H9 (cell line): ENCODE measurements around the gene EXPH5. TPM values are rescaled to one million over a fixed set of nuclear protein-coding genes. Genes with fewer than 3 reads are reported as not detected.

Experiments
- DNase-seq: peaks from one replicate; pipeline ENCODE4 v3.0.0-alpha.2; 2017
- H2AFZ ChIP-seq: one replicate; pipeline ENCODE4 v1.6.1; 2013; ENCODE audit warnings: mild to moderate bottlenecking, low read length, control low read depth, moderate library complexity
- H2AK5ac ChIP-seq: 2 replicates; pipeline ENCODE4 v1.6.1; 2013; ENCODE audit warnings: low read length, control low read depth, mixed read lengths; ENCODE audit not compliant: insufficient read length
- H2BK120ac ChIP-seq: one replicate; pipeline ENCODE4 v1.6.1; 2013; ENCODE audit warnings: low read depth, mild to moderate bottlenecking, low read length, control low read depth, inconsistent platforms; ENCODE audit not compliant: poor library complexity, severe bottlenecking
- H2BK12ac ChIP-seq: 2 replicates; pipeline ENCODE4 v1.6.1; 2013; ENCODE audit warnings: low read length, control low read depth, mixed read lengths, low read depth; ENCODE audit not compliant: insufficient read length
- H2BK15ac ChIP-seq: 2 replicates; pipeline ENCODE4 v1.6.1; 2013; ENCODE audit warnings: low read depth, low read length, control low read depth
- H2BK20ac ChIP-seq: one replicate; pipeline ENCODE4 v1.6.1; 2013; ENCODE audit warnings: low read depth, mild to moderate bottlenecking, low read length, control low read depth, inconsistent platforms; ENCODE audit not compliant: poor library complexity, severe bottlenecking
- H2BK5ac ChIP-seq: 2 replicates; pipeline ENCODE4 v1.6.1; 2013; ENCODE audit warnings: low read length, control low read depth, mixed read lengths; ENCODE audit not compliant: insufficient read length
- H3K14ac ChIP-seq: 2 replicates; pipeline ENCODE4 v1.6.1; 2013; ENCODE audit warnings: low read length, control low read depth; ENCODE audit not compliant: insufficient read depth
- H3K18ac ChIP-seq: 2 replicates; pipeline ENCODE4 v1.6.1; 2013; ENCODE audit warnings: low read depth, mild to moderate bottlenecking, mixed read lengths, low read length, control low read depth; ENCODE audit not compliant: insufficient read length
- H3K23ac ChIP-seq: 2 replicates; pipeline ENCODE4 v1.6.1; 2013; ENCODE audit warnings: low read length, control low read depth, mixed read lengths, low read depth; ENCODE audit not compliant: insufficient read length
- H3K23me2 ChIP-seq: 2 replicates; pipeline ENCODE4 v1.6.1; 2013; ENCODE audit warnings: low read depth, mild to moderate bottlenecking, mixed read lengths, low read length, control low read depth; ENCODE audit not compliant: insufficient read length, poor library complexity, severe bottlenecking
- H3K27ac ChIP-seq: 2 replicates; pipeline ENCODE4 v1.5.1; 2013; ENCODE audit warnings: low read length, control low read depth, mixed read lengths, low read depth; ENCODE audit not compliant: insufficient read length
- H3K27me3 ChIP-seq: 2 replicates; pipeline ENCODE4 v1.6.1; 2013; ENCODE audit warnings: low read length, control low read depth, inconsistent platforms; ENCODE audit not compliant: insufficient read depth
- H3K4ac ChIP-seq: 2 replicates; pipeline ENCODE4 v1.6.1; 2013; ENCODE audit warnings: low read depth, mild to moderate bottlenecking, control low read depth, inconsistent platforms, low read length, moderate library complexity
- H3K4me1 ChIP-seq: 2 replicates; pipeline ENCODE4 v1.6.1; 2013; ENCODE audit warnings: low read length, control low read depth, inconsistent platforms; ENCODE audit not compliant: insufficient read depth
- H3K4me2 ChIP-seq: 2 replicates; pipeline ENCODE4 v1.6.1; 2013; ENCODE audit warnings: low read length, control low read depth, mixed read lengths; ENCODE audit not compliant: insufficient read length, insufficient read depth
- H3K56ac ChIP-seq: 2 replicates; pipeline ENCODE4 v1.6.1; 2013; ENCODE audit warnings: low read depth, mild to moderate bottlenecking, mixed read lengths, low read length, control low read depth; ENCODE audit not compliant: insufficient read length
- H3K79me1 ChIP-seq: 2 replicates; pipeline ENCODE4 v1.6.1; 2013; ENCODE audit warnings: low read depth, mild to moderate bottlenecking, moderate library complexity, low read length, control low read depth, inconsistent platforms; ENCODE audit not compliant: insufficient read depth, poor library complexity, severe bottlenecking
- H3K79me2 ChIP-seq: 2 replicates; pipeline ENCODE4 v1.6.1; 2013; ENCODE audit warnings: low read length, control low read depth, inconsistent platforms; ENCODE audit not compliant: insufficient read depth
- H3K9ac ChIP-seq: 2 replicates; pipeline ENCODE4 v1.6.1; 2013; ENCODE audit warnings: low read length, control low read depth, mixed read lengths; ENCODE audit not compliant: insufficient read length; ENCODE audit errors: extremely low read depth
- H3K9me3 ChIP-seq: one replicate; pipeline ENCODE4 v1.6.1; 2013; ENCODE audit warnings: low read depth, low read length, inconsistent platforms; ENCODE audit not compliant: control insufficient read depth
- H3T11ph ChIP-seq: one replicate; pipeline ENCODE4 v1.6.1; 2013; ENCODE audit warnings: mild to moderate bottlenecking, low read length, control low read depth, inconsistent platforms
- H4K20me1 ChIP-seq: one replicate; pipeline ENCODE4 v1.6.1; 2013; ENCODE audit not compliant: control insufficient read depth, insufficient read length, insufficient read depth
- H4K5ac ChIP-seq: 2 replicates; pipeline ENCODE4 v1.6.1; 2013; ENCODE audit warnings: low read depth, mild to moderate bottlenecking, mixed read lengths, low read length, control low read depth; ENCODE audit not compliant: insufficient read length
- H4K8ac ChIP-seq: replicated peaks from 2 replicates; pipeline ENCODE4 v1.6.1; 2013; ENCODE audit warnings: low read length, control low read depth, mixed read lengths, low read depth; ENCODE audit not compliant: insufficient read length
- H4K91ac ChIP-seq: 2 replicates; pipeline ENCODE4 v1.6.1; 2013; ENCODE audit warnings: low read depth, mild to moderate bottlenecking, moderate library complexity, mixed read lengths, low read length, control low read depth; ENCODE audit not compliant: insufficient read length
- H3K27ac Mint-ChIP-seq, 3 experiments: 2 replicates in 2 of 3; 3 replicates in 1 of 3; pipeline ENCODE4 v1.8.0; 2020 to 2021; ENCODE audit warnings: mixed read lengths in 3 of 3, mild to moderate bottlenecking in 1 of 3, moderate library complexity in 1 of 3
- H3K27me3 Mint-ChIP-seq: 2 replicates; pipeline ENCODE4 v1.8.0; 2021; ENCODE audit warnings: low read depth, mild to moderate bottlenecking, moderate library complexity, mixed read lengths
- H3K36me3 Mint-ChIP-seq, 3 experiments: 2 replicates in 2 of 3; 3 replicates in 1 of 3; pipeline ENCODE4 v1.8.0; 2020 to 2021; ENCODE audit warnings: low read depth in 3 of 3, mixed read lengths in 3 of 3; ENCODE audit not compliant: insufficient read depth in 1 of 3
- H3K4me1 Mint-ChIP-seq, 2 experiments: 2 replicates each; pipeline ENCODE4 v1.8.0; 2020; ENCODE audit warnings: mixed read lengths in 2 of 2
- H3K4me3 Mint-ChIP-seq, 2 experiments: 2 replicates in 1 of 2; 3 replicates in 1 of 2; pipeline ENCODE4 v1.8.0; 2020 to 2021; ENCODE audit warnings: mild to moderate bottlenecking in 2 of 2, mixed read lengths in 2 of 2, moderate library complexity in 1 of 2
- H3K9me3 Mint-ChIP-seq, 2 experiments: 2 replicates in 1 of 2; 3 replicates in 1 of 2; pipeline ENCODE4 v1.8.0; 2020; ENCODE audit warnings: mild to moderate bottlenecking in 2 of 2, mixed read lengths in 2 of 2, moderate library complexity in 1 of 2
- WGBS: extraction: QIAGEN DNeasy Blood & Tissue Kit; methylation state at CpG from one replicate; pipeline ENCODE4 v1.1.7; 2013; ENCODE audit warnings: missing lambda C conversion rate, low lambda C conversion rate, mixed read lengths; ENCODE audit not compliant: insufficient read length; ENCODE audit errors: extremely low coverage; 5-methylcytosine and 5-hydroxymethylcytosine counted together
- total RNA-seq: library from RNA; stranded (reverse); gene quantifications from 2 replicates; pipeline ENCODE4 v1.2.1, GENCODE V29; 2021
- TF ChIP-seq, protein P1 (sequence below): fragments of 200-600 bp; sonication (generic); conservative IDR thresholded peaks from 3 replicates; pipeline ENCODE4 v1.8.0; 2021; ENCODE audit warnings: antibody characterized with exemption, mild to moderate bottlenecking

EXPH5 gene
- total RNA-seq, 1 experiment from 2014 or later: 3.1 TPM

GRCh38 chr11:108580645-108581044, 12.9 kb downstream of the EXPH5 start:
- H2BK120ac ChIP-seq: no peak overlapping the region
- no peaks in the 10 kb centered on the region for H3K27me3 ChIP-seq
- H3K23me2 ChIP-seq: no peaks in the 10 kb centered on the region
- no peak overlapping the region for H3K27ac ChIP-seq
- H3T11ph ChIP-seq: no peak overlapping the region
- H3K4me1 Mint-ChIP-seq: peaks cover 0 to 7% of the 10 kb centered on the region in 2 experiments; a peak in 1 of 4 replicates
- H3K56ac ChIP-seq: no peak overlapping the region
- no peak overlapping the region for H3K14ac ChIP-seq
- H3K79me1 ChIP-seq: no peaks in the 10 kb centered on the region
- TF ChIP-seq, protein P1, sequence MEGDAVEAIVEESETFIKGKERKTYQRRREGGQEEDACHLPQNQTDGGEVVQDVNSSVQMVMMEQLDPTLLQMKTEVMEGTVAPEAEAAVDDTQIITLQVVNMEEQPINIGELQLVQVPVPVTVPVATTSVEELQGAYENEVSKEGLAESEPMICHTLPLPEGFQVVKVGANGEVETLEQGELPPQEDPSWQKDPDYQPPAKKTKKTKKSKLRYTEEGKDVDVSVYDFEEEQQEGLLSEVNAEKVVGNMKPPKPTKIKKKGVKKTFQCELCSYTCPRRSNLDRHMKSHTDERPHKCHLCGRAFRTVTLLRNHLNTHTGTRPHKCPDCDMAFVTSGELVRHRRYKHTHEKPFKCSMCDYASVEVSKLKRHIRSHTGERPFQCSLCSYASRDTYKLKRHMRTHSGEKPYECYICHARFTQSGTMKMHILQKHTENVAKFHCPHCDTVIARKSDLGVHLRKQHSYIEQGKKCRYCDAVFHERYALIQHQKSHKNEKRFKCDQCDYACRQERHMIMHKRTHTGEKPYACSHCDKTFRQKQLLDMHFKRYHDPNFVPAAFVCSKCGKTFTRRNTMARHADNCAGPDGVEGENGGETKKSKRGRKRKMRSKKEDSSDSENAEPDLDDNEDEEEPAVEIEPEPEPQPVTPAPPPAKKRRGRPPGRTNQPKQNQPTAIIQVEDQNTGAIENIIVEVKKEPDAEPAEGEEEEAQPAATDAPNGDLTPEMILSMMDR: no peak
- no peak overlapping the region for H3K4me3 Mint-ChIP-seq
- no peak overlapping the region for H3K9ac ChIP-seq
- H3K27ac Mint-ChIP-seq: no peak overlapping the region
- H3K4me2 ChIP-seq: no peak overlapping the region
- H3K9me3 Mint-ChIP-seq: no peaks in the 10 kb centered on the region; a peak in 3 of 5 replicates
- H3K9me3 ChIP-seq: no peaks in the 10 kb centered on the region
- no peaks in the 10 kb centered on the region for H4K20me1 ChIP-seq
- no peak overlapping the region for H3K18ac ChIP-seq
- no peaks in the 10 kb centered on the region for H3K79me2 ChIP-seq
- H2AFZ ChIP-seq: no peak overlapping the region
- no peak overlapping the region for H3K4ac ChIP-seq
- no peak overlapping the region for H4K91ac ChIP-seq
- no peak overlapping the region for H2BK15ac ChIP-seq
- no peaks in the 10 kb centered on the region for H3K4me1 ChIP-seq
- H4K5ac ChIP-seq: no peak overlapping the region
- no peak overlapping the region for H3K23ac ChIP-seq
- H3K27me3 Mint-ChIP-seq: no peaks in the 10 kb centered on the region
- no peak overlapping the region for H2BK20ac ChIP-seq
- no peaks in the 10 kb centered on the region for H3K36me3 Mint-ChIP-seq
- DNase-seq: no peak
- H2AK5ac ChIP-seq: no peak overlapping the region
- no peak overlapping the region for H2BK5ac ChIP-seq
- H4K8ac ChIP-seq: no peak overlapping the region
- H2BK12ac ChIP-seq: no peak overlapping the region
- no CpG with 5 or more reads among the region's 2 CpGs for WGBS
